ENCODE data around the gene SRPK1. TPM values are rescaled to one million over a fixed set of nuclear protein-coding genes. Genes with fewer than 3 reads are reported as not detected.

The SRPK1 gene
- total and polyA plus RNA-seq, 2 of the 13 experiments (the other 11 are each of a cell fraction or from before 2014, with no cell fraction given), result 56.4 to 142 TPM

GRCh38 chr6:35804996-35805736 is 115.7 kb downstream of the SRPK1 start, which contains the start of gene LHFPL5 (continued):
- peak; percentile 88 for TF ChIP-seq ARNTL (CRISPR knock-in tag; IDR thresholded peaks at IDR 0.05)
- TF ChIP-seq THAP11 (CRISPR knock-in tag; IDR thresholded peaks at IDR 0.05), result peak; percentile 85
- TF ChIP-seq HNF4G (IDR thresholded peaks at IDR 0.05; ENCODE audit: borderline replicate concordance, low read depth, low read length), result no peak
- 0 out of 2 replicates have a peak, but pooled peaks have one; percentile 56 for TF ChIP-seq HNF4G (CRISPR knock-in tag; IDR thresholded peaks at IDR 0.05; ENCODE audit: borderline replicate concordance, low read depth)
- peak; percentile 88 for TF ChIP-seq ELF4 (CRISPR knock-in tag; IDR thresholded peaks at IDR 0.05; ENCODE audit: borderline replicate concordance)
- TF ChIP-seq TBX3 (IDR thresholded peaks at IDR 0.05; ENCODE audit: borderline replicate concordance), result no peak
- TF ChIP-seq THRA (CRISPR knock-in tag; IDR thresholded peaks at IDR 0.05; ENCODE audit: borderline replicate concordance), result peak; percentile 97
- peak; percentile 86; the same call in 1 of the 2 replicates for TF ChIP-seq ZNF775 (CRISPR knock-in tag; IDR thresholded peaks at IDR 0.05; ENCODE audit: borderline replicate concordance)
- TF ChIP-seq, protein P1, sequence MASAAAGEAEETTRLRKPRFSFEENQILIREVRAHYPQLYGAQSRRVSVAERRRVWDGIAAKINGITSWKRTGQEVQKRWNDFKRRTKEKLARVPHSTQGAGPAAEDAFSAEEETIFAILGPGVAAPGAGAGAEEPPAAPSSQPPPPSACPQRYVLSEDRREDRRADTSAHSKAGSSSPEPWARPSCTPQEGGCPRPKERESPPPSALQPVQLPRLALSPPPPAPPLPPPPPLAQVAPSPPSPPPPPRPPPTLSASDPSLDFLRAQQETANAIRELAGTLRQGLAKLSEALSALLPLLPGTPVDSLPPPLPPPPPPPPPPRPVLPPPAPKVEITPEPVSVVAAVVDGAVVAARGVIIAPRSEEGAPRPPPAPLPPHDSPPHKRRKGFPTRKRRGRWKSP (CRISPR knock-in tag; IDR thresholded peaks at IDR 0.05), result peak; percentile 93
- TF ChIP-seq DNMT3B (CRISPR knock-in tag; conservative IDR thresholded peaks at IDR 0.05), result peak; percentile 98; the same call in 1 of the 2 replicates
- TF ChIP-seq ELF1 (CRISPR knock-in tag; IDR thresholded peaks at IDR 0.05), result peak; percentile 74
- TF ChIP-seq HNRNPK (IDR thresholded peaks at IDR 0.05; ENCODE audit: low read depth, low read length, poor library complexity, severe bottlenecking), result no peak
- TF ChIP-seq ARID2 (CRISPR knock-in tag; IDR thresholded peaks at IDR 0.05; ENCODE audit: borderline replicate concordance), result peak; percentile 96
- TF ChIP-seq FOXP1 (IDR thresholded peaks at IDR 0.05), result no peak
- 0 out of 2 replicates have a peak, but pooled peaks have one; percentile 10 for TF ChIP-seq FOXP1 (CRISPR knock-in tag; IDR thresholded peaks at IDR 0.05)
- TF ChIP-seq NCOA2 (CRISPR knock-in tag; IDR thresholded peaks at IDR 0.05), result peak; percentile 77
- TF ChIP-seq GABPB1 (CRISPR knock-in tag; IDR thresholded peaks at IDR 0.05), result peak; percentile 91
- peak; percentile 95 for TF ChIP-seq ZNF17 (CRISPR knock-in tag; IDR thresholded peaks at IDR 0.05)
- TF ChIP-seq ZNF570 (CRISPR knock-in tag; IDR thresholded peaks at IDR 0.05; ENCODE audit: borderline replicate concordance), result peak; percentile 94; the same call in 1 of the 2 replicates
- TF ChIP-seq ZFX (CRISPR knock-in tag; IDR thresholded peaks at IDR 0.05; ENCODE audit: low read depth), result 0 out of 2 replicates have a peak, but pooled peaks have one; percentile 28
- TF ChIP-seq, protein P2, sequence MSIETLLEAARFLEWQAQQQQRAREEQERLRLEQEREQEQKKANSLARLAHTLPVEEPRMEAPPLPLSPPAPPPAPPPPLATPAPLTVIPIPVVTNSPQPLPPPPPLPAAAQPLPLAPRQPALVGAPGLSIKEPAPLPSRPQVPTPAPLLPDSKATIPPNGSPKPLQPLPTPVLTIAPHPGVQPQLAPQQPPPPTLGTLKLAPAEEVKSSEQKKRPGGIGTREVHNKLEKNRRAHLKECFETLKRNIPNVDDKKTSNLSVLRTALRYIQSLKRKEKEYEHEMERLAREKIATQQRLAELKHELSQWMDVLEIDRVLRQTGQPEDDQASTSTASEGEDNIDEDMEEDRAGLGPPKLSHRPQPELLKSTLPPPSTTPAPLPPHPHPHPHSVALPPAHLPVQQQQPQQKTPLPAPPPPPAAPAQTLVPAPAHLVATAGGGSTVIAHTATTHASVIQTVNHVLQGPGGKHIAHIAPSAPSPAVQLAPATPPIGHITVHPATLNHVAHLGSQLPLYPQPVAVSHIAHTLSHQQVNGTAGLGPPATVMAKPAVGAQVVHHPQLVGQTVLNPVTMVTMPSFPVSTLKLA (IDR thresholded peaks at IDR 0.05), result no peak
- TF ChIP-seq ZNF543 (CRISPR knock-in tag; IDR thresholded peaks at IDR 0.05), result peak; percentile 98
- peak; percentile 73; the same call in 1 of the 2 replicates for TF ChIP-seq RXRA (CRISPR knock-in tag; IDR thresholded peaks at IDR 0.05)
- TF ChIP-seq SRSF1 (optimal IDR thresholded peaks at IDR 0.05; ENCODE audit: low read depth, low read length), result peak; percentile 72

Measured in HepG2 (cell line).